CD4-positive, alpha-beta memory T cell (primary cell): ENCODE results near the gene KCNB1. TPM values are rescaled to one million over a fixed set of nuclear protein-coding genes. Genes with fewer than 3 reads are reported as not detected.
A peak's percentile ranks its signal among the peaks of the same experiment; 100 is the strongest.

Experiments used
- CTCF ChIA-PET: fragments of 350-600 bp; sonication (Branson Sonifier 250); formaldehyde crosslinking; loops from one replicate; lab custom pipeline; 2021; ENCODE audit warnings: inconsistent platforms; ENCODE audit not compliant: partially characterized antibody; lab: Charles Lee
- POLR2A ChIA-PET: fragments of 350-600 bp; sonication (Branson Sonifier 250); formaldehyde crosslinking; loops from one replicate; lab custom pipeline; 2021; ENCODE audit not compliant: partially characterized antibody; lab: Charles Lee
- DNase-seq, 5 donors: peaks; one replicate each; pipeline versions ENCODE4 v3.0.0 to v3.0.0-alpha.2; 2020 to 2022; ENCODE audit warnings: mixed read lengths in 1 of 5
- H3K27ac ChIP-seq: one replicate; pipeline ENCODE4 v1.7.0; 2013; ENCODE audit warnings: low read depth, low read length
- H3K27me3 ChIP-seq: 2 replicates; pipeline ENCODE4 v1.7.0; 2013; ENCODE audit warnings: mild to moderate bottlenecking, low read length, moderate library complexity; ENCODE audit not compliant: insufficient read depth
- H3K36me3 ChIP-seq: 2 replicates; pipeline ENCODE4 v1.7.0; 2013; ENCODE audit warnings: mild to moderate bottlenecking, low read length, moderate library complexity; ENCODE audit not compliant: insufficient read depth
- H3K4me1 ChIP-seq: 2 replicates; pipeline ENCODE4 v1.7.0; 2013; ENCODE audit warnings: mild to moderate bottlenecking, low read length, moderate library complexity; ENCODE audit not compliant: insufficient read depth
- H3K4me3 ChIP-seq, 2 donors: one replicate each; pipeline ENCODE4 v1.7.0; 2013; ENCODE audit warnings: low read length in 2 of 2, mild to moderate bottlenecking in 1 of 2
- H3K9me3 ChIP-seq, 2 donors: one replicate each; pipeline ENCODE4 v1.7.0; 2013; ENCODE audit warnings: low read length in 2 of 2, control low read depth in 1 of 2; ENCODE audit not compliant: control insufficient read depth in 1 of 2
- H3K27ac Mint-ChIP-seq, 7 donors: one replicate each; pipeline ENCODE4 v1.8.0; 2020 to 2021; ENCODE audit warnings: mixed read lengths in 7 of 7, mild to moderate bottlenecking in 6 of 7, inconsistent platforms in 3 of 7, moderate library complexity in 3 of 7
- H3K27me3 Mint-ChIP-seq, 2 donors: one replicate each; pipeline ENCODE4 v1.8.0; 2020 to 2021; ENCODE audit warnings: mixed read lengths in 2 of 2
- H3K36me3 Mint-ChIP-seq, 2 donors: one replicate each; pipeline ENCODE4 v1.8.0; 2020 to 2021; ENCODE audit warnings: mixed read lengths in 2 of 2, inconsistent platforms in 1 of 2, mild to moderate bottlenecking in 1 of 2
- H3K4me1 Mint-ChIP-seq, 4 donors: one replicate each; pipeline ENCODE4 v1.8.0; 2020 to 2021; ENCODE audit warnings: mixed read lengths in 4 of 4, mild to moderate bottlenecking in 1 of 4
- H3K4me3 Mint-ChIP-seq, 8 donors: one replicate each; pipeline ENCODE4 v1.8.0; 2020 to 2021; ENCODE audit warnings: mixed read lengths in 8 of 8, mild to moderate bottlenecking in 7 of 8, moderate library complexity in 6 of 8, inconsistent platforms in 3 of 8
- H3K9me3 Mint-ChIP-seq, 8 donors: one replicate each; pipeline ENCODE4 v1.8.0; 2020 to 2021; ENCODE audit warnings: mixed read lengths in 8 of 8, mild to moderate bottlenecking in 5 of 8, inconsistent platforms in 3 of 8, moderate library complexity in 1 of 8
- intact Hi-C: fragments of 100-400 bp; cut with micrococcal nuclease; formaldehyde crosslinking; loops from one replicate; pipeline ENCODE4 v1.15.1; 2023
- polyA plus RNA-seq, 2 donors: library from polyadenylated mRNA; unstranded; fragments of 300-500 nt; fragmentation: Illumina TruSeq; gene quantifications; one replicate each; pipeline ENCODE4 v1.2.3, GENCODE V29; 2021
- total RNA-seq, 2 experiments: library from RNA; stranded (reverse); gene quantifications; one replicate each; pipeline ENCODE4 v1.2.3, GENCODE V29; 2021

KCNB1 gene
- total and polyA plus RNA-seq, 4 experiments from 2014 or later, result 0.09 TPM; not detected in 3

DNA sequence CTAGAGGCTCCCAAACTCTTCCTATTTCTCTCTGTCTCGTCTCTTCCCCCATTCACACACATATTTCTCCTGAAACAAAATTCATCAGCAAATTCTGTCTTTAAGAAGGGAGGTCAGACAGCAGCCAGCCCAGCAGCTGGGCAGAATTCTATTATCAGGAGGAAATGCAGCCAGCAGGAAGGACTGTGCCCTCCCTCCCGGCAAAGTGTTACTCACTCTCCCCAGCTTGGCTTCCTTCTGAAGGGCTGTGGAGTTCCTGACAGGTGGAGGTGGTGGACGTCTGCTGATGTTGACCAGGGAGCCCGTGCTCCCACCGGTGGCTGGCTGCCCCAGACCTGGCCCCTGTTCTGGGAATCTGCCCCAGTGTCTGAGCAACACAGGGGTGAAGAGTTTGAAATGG, 37.3 kb downstream of the KCNB1 start:
- ChIA-PET CTCF (no interaction called here), POLR2A (no interaction called here)
- Histone ChIP-seq H3K27ac (no peak overlapping the region), H3K9me3 (no peaks in the 10 kb centered on the region), H3K36me3 (no peaks in the 10 kb centered on the region), H3K4me1 (no peaks in the 10 kb centered on the region), H3K27me3 (no peaks in the 10 kb centered on the region), H3K4me3 (no peak overlapping the region)
- DNase-seq, result no peak
- intact Hi-C loops, result no loop called here
- Mint-ChIP-seq H3K4me3 (no peak overlapping the region), H3K36me3 (no peaks in the 10 kb centered on the region), H3K9me3 (no peaks in the 10 kb centered on the region), H3K27ac (no peak overlapping the region), H3K4me1 (no peaks in the 10 kb centered on the region), H3K27me3 (peaks cover 17 to 30% of the 10 kb centered on the region in 2 donors)

DNA sequence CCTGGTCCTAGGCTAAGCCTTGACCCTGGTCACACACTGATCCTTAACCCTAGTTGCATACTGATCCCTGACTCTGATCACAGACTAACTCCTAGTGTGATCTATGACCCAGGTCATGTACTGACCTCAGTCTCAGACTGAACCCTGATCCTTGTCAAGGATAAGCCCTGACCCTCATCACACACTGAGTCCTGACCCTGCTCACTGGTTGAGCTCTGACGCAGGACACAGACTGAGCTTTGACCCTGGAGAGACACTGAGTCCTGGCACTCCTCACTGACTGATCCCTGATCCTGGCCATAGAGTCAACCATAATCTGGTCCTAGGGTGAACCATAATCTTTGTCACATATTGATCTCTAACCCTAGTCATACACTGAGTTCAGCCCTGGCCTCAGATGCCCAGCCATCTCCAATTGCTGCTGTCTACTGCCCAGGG, 37.9 kb downstream of the KCNB1 start:
- POLR2A ChIA-PET, result no interaction called here
- CTCF ChIA-PET, result no interaction called here
- intact Hi-C loops, result no loop called here
- H3K27me3 ChIP-seq, result no peaks in the 10 kb centered on the region
- H3K9me3 ChIP-seq, result no peaks in the 10 kb centered on the region
- no peak overlapping the region for H3K4me3 ChIP-seq
- H3K36me3 ChIP-seq, result no peaks in the 10 kb centered on the region
- H3K36me3 Mint-ChIP-seq, result no peaks in the 10 kb centered on the region
- H3K27me3 Mint-ChIP-seq, result peaks cover 17 to 33% of the 10 kb centered on the region in 2 donors
- DNase-seq, result no peak
- no peak overlapping the region for H3K4me3 Mint-ChIP-seq
- H3K4me1 Mint-ChIP-seq, result no peaks in the 10 kb centered on the region
- H3K27ac Mint-ChIP-seq, result no peak overlapping the region
- H3K9me3 Mint-ChIP-seq, result no peaks in the 10 kb centered on the region
- H3K27ac ChIP-seq, result no peak overlapping the region
- H3K4me1 ChIP-seq, result no peaks in the 10 kb centered on the region

DNA sequence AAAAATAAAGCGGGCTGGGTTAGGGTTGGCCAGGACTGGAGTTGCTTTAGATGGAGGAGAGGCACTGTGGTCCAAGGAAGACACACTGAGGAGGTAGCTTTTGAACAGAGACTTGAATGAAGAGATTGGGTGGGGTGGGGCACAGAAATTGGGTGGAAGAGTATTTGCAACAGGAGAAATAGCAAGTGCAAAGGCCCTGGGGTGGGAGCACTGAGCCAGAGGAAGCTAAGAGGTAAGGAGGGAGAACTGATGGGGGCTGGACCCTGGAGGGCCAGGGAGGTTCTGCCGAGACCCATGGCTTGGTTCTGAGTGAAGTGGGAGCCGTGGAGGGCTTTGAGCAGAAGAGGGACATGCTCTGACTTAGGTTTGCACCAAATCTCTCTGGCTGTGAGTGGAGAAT, 45.4 kb downstream of the KCNB1 start:
- no peak for DNase-seq
- CTCF ChIA-PET, result no interaction called here
- H3K9me3 ChIP-seq, result no peaks in the 10 kb centered on the region
- H3K36me3 ChIP-seq, result no peaks in the 10 kb centered on the region
- no peak overlapping the region for H3K4me3 ChIP-seq
- no peaks in the 10 kb centered on the region for H3K4me1 Mint-ChIP-seq
- POLR2A ChIA-PET, result no interaction called here
- no peaks in the 10 kb centered on the region for H3K4me1 ChIP-seq
- H3K36me3 Mint-ChIP-seq, result no peaks in the 10 kb centered on the region
- no peak overlapping the region for H3K27ac Mint-ChIP-seq
- H3K27ac ChIP-seq, result no peak overlapping the region
- no peaks in the 10 kb centered on the region for H3K9me3 Mint-ChIP-seq
- intact Hi-C loops, result no loop called here
- H3K4me3 Mint-ChIP-seq, result peak overlapping the region in 1 of 8 donors; percentile 2
- peaks cover 5 to 12% of the 10 kb centered on the region in 2 donors for H3K27me3 Mint-ChIP-seq
- H3K27me3 ChIP-seq, result no peaks in the 10 kb centered on the region

DNA sequence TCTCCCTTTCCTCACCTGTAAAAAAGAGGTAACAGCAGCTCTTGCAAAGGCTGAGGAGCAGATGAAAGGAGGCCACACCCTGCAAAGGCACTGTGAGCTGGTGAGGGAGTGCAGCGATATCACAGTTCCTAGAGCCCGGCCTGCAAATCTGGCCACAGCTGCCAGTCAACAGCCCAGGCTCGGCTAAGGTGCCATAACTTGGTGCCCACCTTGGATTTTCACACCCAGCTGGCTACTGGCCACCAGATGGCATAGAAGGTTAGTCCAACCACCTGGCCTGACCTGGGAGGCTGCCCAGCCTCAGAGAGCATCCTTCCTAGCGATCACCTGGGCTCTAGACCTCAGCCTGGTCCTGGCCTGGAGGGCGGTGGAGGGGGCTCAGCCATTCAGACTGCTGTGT, 46.8 kb downstream of the KCNB1 start:
- CTCF ChIA-PET, result no interaction called here

DNA sequence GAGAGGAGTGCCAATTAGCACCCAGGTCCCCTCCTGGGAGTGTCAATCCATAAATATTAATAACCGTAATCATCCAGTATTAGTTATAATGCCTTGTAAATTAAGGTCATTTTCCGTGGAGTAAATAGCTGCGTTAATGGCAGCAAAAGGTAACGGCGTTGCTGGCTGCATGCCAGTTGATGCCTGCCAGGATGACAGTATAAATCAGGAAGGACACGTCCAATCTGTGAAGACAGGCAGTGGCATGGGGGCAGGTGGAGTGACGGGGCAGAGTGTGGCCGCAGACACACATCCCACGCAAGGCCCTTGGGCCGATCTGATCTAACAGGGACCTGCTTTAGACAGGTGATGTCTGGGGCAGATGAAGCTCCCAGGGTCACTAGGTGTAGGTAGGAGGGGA, 49.1 kb downstream of the KCNB1 start:
- Mint-ChIP-seq H3K4me3 (no peak overlapping the region), H3K27me3 (peaks cover 5 to 15% of the 10 kb centered on the region in 2 donors), H3K4me1 (no peaks in the 10 kb centered on the region), H3K36me3 (no peaks in the 10 kb centered on the region), H3K9me3 (peaks cover 0 to 4% (median 0%) of the 10 kb centered on the region in 8 donors), H3K27ac (no peak overlapping the region)
- no peaks in the 10 kb centered on the region for H3K36me3 ChIP-seq
- POLR2A ChIA-PET, result no interaction called here
- intact Hi-C loops, result no loop called here
- H3K27me3 ChIP-seq, result no peaks in the 10 kb centered on the region
- no peak overlapping the region for H3K27ac ChIP-seq
- H3K9me3 ChIP-seq, result no peaks in the 10 kb centered on the region
- H3K4me3 ChIP-seq, result no peak overlapping the region
- no peaks in the 10 kb centered on the region for H3K4me1 ChIP-seq
- no peak for DNase-seq
- CTCF ChIA-PET, result no interaction called here

More for the DNA sequence above, 46.8 kb downstream of the KCNB1 start:
- POLR2A ChIA-PET, result no interaction called here
- no peaks in the 10 kb centered on the region for H3K9me3 ChIP-seq
- H3K27me3 ChIP-seq, result no peaks in the 10 kb centered on the region
- H3K4me3 ChIP-seq, result no peak overlapping the region
- DNase-seq, result no peak
- H3K27ac Mint-ChIP-seq, result no peak overlapping the region
- no peak overlapping the region for H3K27ac ChIP-seq
- H3K36me3 Mint-ChIP-seq, result no peaks in the 10 kb centered on the region
- H3K36me3 ChIP-seq, result no peaks in the 10 kb centered on the region
- H3K4me3 Mint-ChIP-seq, result no peak overlapping the region
- intact Hi-C loops, result no loop called here
- H3K4me1 ChIP-seq, result no peaks in the 10 kb centered on the region
- H3K9me3 Mint-ChIP-seq, result no peaks in the 10 kb centered on the region
- H3K4me1 Mint-ChIP-seq, result no peaks in the 10 kb centered on the region
- H3K27me3 Mint-ChIP-seq, result peaks cover 8 to 12% of the 10 kb centered on the region in 2 donors

DNA sequence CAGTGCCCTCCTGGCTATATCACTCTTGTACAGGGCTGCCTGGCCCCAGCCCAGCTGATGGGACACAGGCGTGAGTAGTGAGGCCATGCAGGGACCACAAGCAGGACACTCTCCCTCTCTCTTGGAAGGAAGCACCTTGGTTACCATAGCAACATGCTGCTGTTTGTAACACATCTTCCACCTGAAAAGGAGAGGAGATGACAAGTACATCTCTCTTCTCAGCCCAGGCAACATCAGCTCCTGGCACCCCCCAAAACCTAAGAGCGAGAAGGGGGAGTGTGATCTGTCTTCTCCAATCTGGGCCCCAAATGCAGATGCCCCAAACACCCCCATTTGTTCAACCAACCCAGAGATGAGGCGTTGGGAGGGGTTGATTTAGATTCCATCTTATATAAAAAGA, 49.9 kb downstream of the KCNB1 start:
- peaks cover 0 to 4% (median 0%) of the 10 kb centered on the region in 8 donors for H3K9me3 Mint-ChIP-seq

DNA sequence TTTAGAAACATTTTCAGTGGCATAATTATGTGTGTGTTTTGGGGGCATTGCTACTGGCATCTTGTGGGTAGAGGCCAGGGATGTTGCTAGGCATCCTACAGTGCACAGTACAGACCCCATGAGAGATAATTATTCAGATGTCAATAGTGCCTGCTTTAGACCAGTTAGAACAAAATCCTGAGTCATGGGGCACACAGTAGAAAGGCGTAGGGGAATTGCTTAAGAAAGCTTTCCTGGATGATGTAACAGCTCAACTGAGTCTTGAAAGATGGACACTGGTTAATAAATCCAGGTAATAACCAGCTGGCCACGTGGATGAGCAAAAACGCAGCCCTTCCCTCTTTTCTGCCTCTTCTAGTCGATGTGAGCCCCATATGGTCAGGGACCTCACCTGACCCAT, 51.1 kb downstream of the KCNB1 start:
- Histone ChIP-seq H3K36me3 (no peaks in the 10 kb centered on the region), H3K4me3 (no peak overlapping the region), H3K9me3 (no peaks in the 10 kb centered on the region), H3K27me3 (no peaks in the 10 kb centered on the region), H3K4me1 (no peaks in the 10 kb centered on the region), H3K27ac (no peak overlapping the region)
- Mint-ChIP-seq H3K9me3 (peaks cover 0 to 4% (median 0%) of the 10 kb centered on the region in 8 donors), H3K4me3 (no peak overlapping the region), H3K4me1 (no peaks in the 10 kb centered on the region), H3K27ac (no peak overlapping the region), H3K27me3 (peaks cover 8 to 18% of the 10 kb centered on the region in 2 donors), H3K36me3 (no peaks in the 10 kb centered on the region)
- CTCF ChIA-PET, result no interaction called here
- POLR2A ChIA-PET, result no interaction called here
- DNase-seq, result no peak
- intact Hi-C loops, result no loop called here

More for the DNA sequence above, 49.9 kb downstream of the KCNB1 start:
- intact Hi-C loops, result no loop called here
- peaks cover 8 to 15% of the 10 kb centered on the region in 2 donors for H3K27me3 Mint-ChIP-seq
- no peaks in the 10 kb centered on the region for H3K36me3 ChIP-seq
- H3K9me3 ChIP-seq, result no peaks in the 10 kb centered on the region
- H3K27ac Mint-ChIP-seq, result no peak overlapping the region
- H3K4me3 Mint-ChIP-seq, result no peak overlapping the region
- POLR2A ChIA-PET, result no interaction called here
- no peaks in the 10 kb centered on the region for H3K27me3 ChIP-seq
- H3K27ac ChIP-seq, result no peak overlapping the region
- H3K36me3 Mint-ChIP-seq, result no peaks in the 10 kb centered on the region
- no peaks in the 10 kb centered on the region for H3K4me1 Mint-ChIP-seq
- no peak for DNase-seq
- no peaks in the 10 kb centered on the region for H3K4me1 ChIP-seq
- CTCF ChIA-PET, result no interaction called here
- H3K4me3 ChIP-seq, result no peak overlapping the region

DNA sequence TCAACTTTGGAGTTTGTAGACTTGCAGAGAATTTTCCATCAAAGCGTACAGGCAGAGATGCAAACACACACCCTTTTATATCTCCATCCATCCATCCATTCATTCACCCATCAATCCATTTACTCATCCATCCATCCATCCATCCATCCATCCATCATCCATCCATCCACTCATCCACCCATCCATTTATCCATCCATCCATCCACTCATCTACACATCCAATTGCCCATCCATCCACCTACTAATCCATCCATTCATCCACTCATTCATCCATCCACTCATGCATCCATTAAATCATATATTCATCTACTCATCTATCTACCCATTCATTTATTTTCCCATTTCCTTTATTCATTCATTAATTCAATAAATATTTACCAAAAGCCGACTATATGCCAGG, 52.1 kb downstream of the KCNB1 start:
- Histone ChIP-seq H3K4me3 (no peak overlapping the region), H3K27me3 (no peaks in the 10 kb centered on the region), H3K36me3 (no peaks in the 10 kb centered on the region), H3K27ac (no peak overlapping the region), H3K9me3 (no peaks in the 10 kb centered on the region), H3K4me1 (no peaks in the 10 kb centered on the region)
- Mint-ChIP-seq H3K27ac (no peak overlapping the region), H3K9me3 (peaks cover 0 to 4% (median 0%) of the 10 kb centered on the region in 8 donors), H3K27me3 (peaks cover 9 to 20% of the 10 kb centered on the region in 2 donors), H3K4me3 (no peak overlapping the region), H3K36me3 (no peaks in the 10 kb centered on the region), H3K4me1 (no peaks in the 10 kb centered on the region)
- CTCF ChIA-PET, result no interaction called here
- DNase-seq, result no peak
- intact Hi-C loops, result no loop called here
- POLR2A ChIA-PET, result no interaction called here
